ENCODE measurements around the gene KCNT2. TPM values are rescaled to one million over a fixed set of nuclear protein-coding genes. Genes with fewer than 3 reads are reported as not detected.

KCNT2 gene
- total RNA-seq, 1 experiment from 2014 or later: 9.1 TPM

GRCh38 chr1:196567238-196567637, 41.0 kb downstream of the KCNT2 start:
- Histone ChIP-seq H3K79me1 (ENCODE audit: insufficient read depth, low read depth, low read length, poor library complexity, severe bottlenecking) (peaks cover 2% of the 10 kb centered on the region), H2BK5ac (ENCODE audit: insufficient read length, low read length) (no peak overlapping the region), H3K18ac (ENCODE audit: insufficient read length, low read depth, low read length) (no peak overlapping the region), H3K23ac (ENCODE audit: insufficient read length, low read depth, low read length) (no peak overlapping the region), H3K4me1 (ENCODE audit: insufficient read depth, low read length) (no peaks in the 10 kb centered on the region), H2BK20ac (ENCODE audit: low read depth, low read length, poor library complexity, severe bottlenecking) (no peak overlapping the region), H3K9me3 (ENCODE audit: control insufficient read depth, low read depth, low read length) (no peaks in the 10 kb centered on the region), H2BK12ac (ENCODE audit: insufficient read length, low read depth, low read length) (no peak overlapping the region), H3K14ac (ENCODE audit: insufficient read depth, low read length) (no peak overlapping the region), H3K4me2 (ENCODE audit: insufficient read depth, insufficient read length, low read length) (no peak overlapping the region), H3K4ac (ENCODE audit: low read depth, low read length) (no peak overlapping the region), H3K27me3 (ENCODE audit: insufficient read depth, low read length) (no peaks in the 10 kb centered on the region), H4K20me1 (ENCODE audit: control insufficient read depth, insufficient read depth, insufficient read length) (no peaks in the 10 kb centered on the region), H3K9ac (ENCODE audit: extremely low read depth, insufficient read length, low read length) (no peak overlapping the region), H4K8ac (replicated peaks; ENCODE audit: insufficient read length, low read depth, low read length) (no peak overlapping the region), H3K79me2 (ENCODE audit: insufficient read depth, low read length) (no peaks in the 10 kb centered on the region), H2AK5ac (ENCODE audit: insufficient read length, low read length) (no peak overlapping the region), H3T11ph (ENCODE audit: low read length) (no peak overlapping the region), H4K91ac (ENCODE audit: insufficient read length, low read depth, low read length) (no peak overlapping the region), H2BK120ac (ENCODE audit: low read depth, low read length, poor library complexity, severe bottlenecking) (no peak overlapping the region), H2BK15ac (ENCODE audit: low read depth, low read length) (no peak overlapping the region), H3K23me2 (ENCODE audit: insufficient read length, low read depth, low read length, poor library complexity, severe bottlenecking) (no peaks in the 10 kb centered on the region), H4K5ac (ENCODE audit: insufficient read length, low read depth, low read length) (no peak overlapping the region), H2AFZ (ENCODE audit: low read length) (no peak overlapping the region), H3K56ac (ENCODE audit: insufficient read length, low read depth, low read length) (no peak overlapping the region), H3K27ac (ENCODE audit: insufficient read length, low read depth, low read length) (no peak overlapping the region)
- no peak for TF ChIP-seq CTCF (conservative IDR thresholded peaks at IDR 0.05)
- Mint-ChIP-seq H3K36me3 (ENCODE audit: insufficient read depth in 1 of 3, low read depth in 3 of 3) (peaks cover 38 to 56% (median 43%) of the 10 kb centered on the region in 3 experiments), H3K27ac (no peak overlapping the region), H3K9me3 (peaks cover 25 to 27% of the 10 kb centered on the region in 2 experiments), H3K4me1 (peaks cover 14% of the 10 kb centered on the region in 2 experiments), H3K4me3 (no peak overlapping the region), H3K27me3 (ENCODE audit: low read depth) (no peaks in the 10 kb centered on the region)
- WGBS (ENCODE audit: extremely low coverage, insufficient read length, low lambda C conversion rate): no CpG with 5 or more reads among the region's 1 CpG
- DNase-seq: no peak

Measured in H9 (cell line).